ENCODE results near the gene FBXL17.

DNA sequence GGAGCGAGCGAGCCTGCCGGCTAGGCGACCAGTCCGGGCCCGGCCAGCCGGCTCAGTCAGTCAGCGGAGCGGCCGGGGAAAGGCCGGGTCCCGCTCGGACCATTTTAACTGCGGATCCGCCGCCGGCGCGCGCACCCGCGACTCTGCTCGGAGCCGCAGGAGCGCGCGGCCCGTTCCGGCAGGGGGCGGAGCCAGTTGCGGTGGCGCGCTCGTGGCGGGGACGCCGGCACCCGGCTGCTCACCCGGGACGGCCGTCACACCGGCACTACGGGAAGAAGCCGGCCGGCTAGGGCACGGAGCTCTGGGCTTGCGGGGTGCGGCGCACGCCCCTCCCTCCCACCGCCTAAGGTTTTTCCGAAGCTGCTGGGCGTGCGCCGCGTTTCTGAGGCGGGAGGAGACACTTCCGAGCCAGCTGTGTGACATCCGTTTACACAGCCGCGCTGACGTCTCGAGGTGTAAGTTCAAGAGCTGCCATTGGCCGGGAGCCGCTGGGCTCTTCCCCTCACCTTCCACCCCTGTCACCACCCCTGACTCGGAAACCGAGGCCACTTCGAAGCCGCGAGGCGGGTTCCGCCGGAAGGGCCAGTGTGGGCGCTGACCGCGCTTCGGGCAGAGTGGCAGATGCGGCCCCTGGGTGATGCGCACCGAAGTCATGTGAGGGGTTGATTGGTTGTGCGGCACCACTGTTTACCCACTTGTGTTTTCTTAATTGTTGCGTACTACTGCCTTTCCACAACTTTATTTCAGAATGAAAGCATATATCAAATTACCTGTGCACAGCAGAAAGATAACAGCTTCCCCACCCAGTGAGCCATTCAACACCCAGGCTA lies at the start of gene FBXL17:
- TF ChIP-seq CTCF (IDR thresholded peaks at IDR 0.05) (no peak), POLR2A (IDR thresholded peaks at IDR 0.05) (peak; percentile 27), POLR2AphosphoS5 (IDR thresholded peaks at IDR 0.05) (peak; percentile 48 to 85 (median 54))

Measured in breast epithelium (tissue), 3 donors.